ENCODE measurements around the gene FNIP2.
"Not testable (repeated sequence)": the region's sequence is repeated elsewhere in the genome, so short reads cannot be mapped to it uniquely, and the experiment has no call there.

The FNIP2 gene

GRCh38 chr4:158741326-158742021 is 27.4 kb upstream of the FNIP2 start:
- H3K27me3 ChIP-seq: no peaks in the 10 kb centered on the region
- no peak overlapping the region for H3K27ac ChIP-seq
- H3K9me3 ChIP-seq: no peaks in the 10 kb centered on the region
- no peak overlapping the region for H3K4me3 ChIP-seq (ENCODE audit: low read depth in 1 of 2, low read length in 1 of 2)
- no peaks in the 10 kb centered on the region for H3K4me1 ChIP-seq (ENCODE audit: control insufficient read depth in 1 of 2, insufficient read depth in 1 of 2, low read depth in 1 of 2, low read length in 1 of 2)
- no peaks in the 10 kb centered on the region for H3K36me3 ChIP-seq
- no peak for TF ChIP-seq CTCF (IDR thresholded peaks at IDR 0.05)

- not testable (repeated sequence) for H3K9me3 ChIP-seq; H3K36me3 ChIP-seq; H3K4me3 ChIP-seq (ENCODE audit: low read depth in 1 of 2, low read length in 1 of 2); H3K4me1 ChIP-seq (ENCODE audit: control insufficient read depth in 1 of 2, insufficient read depth in 1 of 2, low read depth in 1 of 2, low read length in 1 of 2); H3K27ac ChIP-seq; H3K27me3 ChIP-seq
Measured at GRCh38 chr4:158746537-158746936, 22.3 kb upstream of the FNIP2 start.

- Histone ChIP-seq H3K36me3 (no peaks in the 10 kb centered on the region), H3K27me3 (no peaks in the 10 kb centered on the region), H3K4me3 (ENCODE audit: low read depth in 1 of 2, low read length in 1 of 2) (no peak overlapping the region), H3K27ac (no peak overlapping the region), H3K9me3 (no peaks in the 10 kb centered on the region), H3K4me1 (ENCODE audit: control insufficient read depth in 1 of 2, insufficient read depth in 1 of 2, low read depth in 1 of 2, low read length in 1 of 2) (no peaks in the 10 kb centered on the region)
- no peak for TF ChIP-seq CTCF (IDR thresholded peaks at IDR 0.05)
Measured at GRCh38 chr4:158750379-158750778, 18.4 kb upstream of the FNIP2 start.

DNA sequence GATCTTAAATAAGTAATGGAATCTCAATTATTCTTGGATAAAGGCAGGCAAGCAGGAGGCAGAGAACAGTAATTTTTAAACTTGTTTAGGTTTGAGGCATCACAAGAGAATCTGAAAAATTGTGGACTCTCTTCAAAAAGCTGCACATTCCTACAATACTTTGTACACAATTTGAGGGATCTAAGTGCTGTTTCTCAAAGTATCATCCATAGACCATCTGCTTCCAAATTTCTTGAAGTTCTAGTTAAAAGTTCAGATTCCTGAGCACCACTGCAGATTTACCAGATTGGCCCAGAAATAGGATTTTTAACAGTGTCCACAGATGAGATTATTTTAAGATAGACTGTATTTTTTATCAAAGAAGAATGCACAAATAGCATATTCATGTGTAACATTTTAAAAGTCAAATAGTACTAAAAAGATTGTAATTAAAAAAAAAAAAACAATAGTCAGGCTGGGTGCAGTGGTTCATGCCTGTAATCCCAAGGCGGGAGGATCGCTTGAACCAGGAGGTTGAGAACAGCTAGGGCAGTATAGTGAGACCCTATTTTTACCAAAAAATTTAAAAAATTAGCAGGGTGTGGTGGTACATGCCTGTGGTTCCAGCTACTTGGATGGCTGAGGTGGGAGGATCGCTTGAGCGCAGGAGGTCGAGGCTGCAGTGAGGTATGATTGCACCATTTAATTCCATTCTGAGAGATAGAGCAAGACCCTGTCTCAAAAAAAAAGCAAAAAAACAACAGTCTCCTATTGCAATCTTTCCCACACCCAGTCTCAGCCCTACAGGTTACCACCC is 14.2 kb upstream of the FNIP2 start:
- Histone ChIP-seq H3K27me3 (no peaks in the 10 kb centered on the region), H3K4me3 (ENCODE audit: low read depth in 1 of 2, low read length in 1 of 2) (no peak overlapping the region), H3K27ac (no peak overlapping the region), H3K4me1 (ENCODE audit: control insufficient read depth in 1 of 2, insufficient read depth in 1 of 2, low read depth in 1 of 2, low read length in 1 of 2) (no peaks in the 10 kb centered on the region), H3K36me3 (no peaks in the 10 kb centered on the region), H3K9me3 (no peaks in the 10 kb centered on the region)
- TF ChIP-seq CTCF (IDR thresholded peaks at IDR 0.05): no peak

- not testable (repeated sequence) for H3K36me3 ChIP-seq; H3K27ac ChIP-seq; H3K4me1 ChIP-seq (ENCODE audit: control insufficient read depth in 1 of 2, insufficient read depth in 1 of 2, low read depth in 1 of 2, low read length in 1 of 2); H3K9me3 ChIP-seq; H3K4me3 ChIP-seq (ENCODE audit: low read depth in 1 of 2, low read length in 1 of 2); H3K27me3 ChIP-seq
Measured at GRCh38 chr4:158755819-158756218, 13.0 kb upstream of the FNIP2 start.

GRCh38 chr4:158756588-158756987 is 12.2 kb upstream of the FNIP2 start:
- H3K4me3 ChIP-seq (ENCODE audit: low read depth in 1 of 2, low read length in 1 of 2): no peak overlapping the region
- TF ChIP-seq CTCF (IDR thresholded peaks at IDR 0.05): no peak

More at GRCh38 chr4:158756588-158756987, 12.2 kb upstream of the FNIP2 start:
- Histone ChIP-seq H3K4me1 (ENCODE audit: control insufficient read depth in 1 of 2, insufficient read depth in 1 of 2, low read depth in 1 of 2, low read length in 1 of 2) (no peaks in the 10 kb centered on the region), H3K27ac (no peak overlapping the region), H3K9me3 (no peaks in the 10 kb centered on the region), H3K36me3 (no peaks in the 10 kb centered on the region), H3K27me3 (no peaks in the 10 kb centered on the region)

All from neutrophil (primary cell).